ENCODE data around the gene BSDC1.
"Not testable (repeated sequence)": the region's sequence is repeated elsewhere in the genome, so short reads cannot be mapped to it uniquely, and the experiment has no call there.

The BSDC1 gene, protein sequence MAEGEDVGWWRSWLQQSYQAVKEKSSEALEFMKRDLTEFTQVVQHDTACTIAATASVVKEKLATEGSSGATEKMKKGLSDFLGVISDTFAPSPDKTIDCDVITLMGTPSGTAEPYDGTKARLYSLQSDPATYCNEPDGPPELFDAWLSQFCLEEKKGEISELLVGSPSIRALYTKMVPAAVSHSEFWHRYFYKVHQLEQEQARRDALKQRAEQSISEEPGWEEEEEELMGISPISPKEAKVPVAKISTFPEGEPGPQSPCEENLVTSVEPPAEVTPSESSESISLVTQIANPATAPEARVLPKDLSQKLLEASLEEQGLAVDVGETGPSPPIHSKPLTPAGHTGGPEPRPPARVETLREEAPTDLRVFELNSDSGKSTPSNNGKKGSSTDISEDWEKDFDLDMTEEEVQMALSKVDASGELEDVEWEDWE

DNA sequence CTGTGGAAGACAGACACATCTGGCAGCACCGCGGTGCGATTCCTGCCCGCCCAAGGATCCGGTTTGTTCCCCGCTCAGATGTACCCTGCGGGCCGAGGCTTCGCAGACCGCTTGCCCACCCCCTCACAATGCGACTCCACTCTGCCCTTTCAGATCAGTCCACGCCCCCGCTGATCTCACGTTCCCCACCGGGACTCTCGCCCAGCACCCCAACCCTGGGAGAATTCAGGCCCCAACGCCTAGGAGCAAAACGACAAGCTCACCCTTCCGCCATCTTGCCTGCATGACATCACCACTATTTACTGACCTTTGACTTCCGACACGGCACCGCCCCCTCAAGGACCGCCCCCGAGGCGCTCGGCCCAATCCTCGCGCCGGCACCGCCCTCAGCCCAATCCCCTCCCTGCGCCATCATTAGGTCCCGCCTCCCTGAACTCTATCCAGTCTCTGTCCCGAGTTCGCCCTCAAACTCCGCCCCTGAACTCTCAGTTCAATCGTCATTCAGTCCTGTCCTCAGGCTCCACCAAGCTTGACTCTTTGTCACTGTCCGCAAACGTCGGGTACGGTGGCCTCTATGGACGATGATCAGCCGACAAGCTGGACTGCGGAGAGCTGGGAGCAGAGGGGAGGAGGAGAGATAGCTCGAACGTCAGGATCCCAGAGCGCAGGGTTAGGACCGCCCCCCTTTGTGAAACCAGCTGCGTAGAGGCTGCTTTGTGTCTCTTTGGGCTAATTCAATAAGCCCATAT lies at the start of gene BSDC1:
Gene BSDC1, minus strand, starts transcription at position 301 of the 749 bp plus-strand sequence. Its CDS starts 27 bp downstream, at position 274.
- peak; percentile 100 for DNase-seq

DNA sequence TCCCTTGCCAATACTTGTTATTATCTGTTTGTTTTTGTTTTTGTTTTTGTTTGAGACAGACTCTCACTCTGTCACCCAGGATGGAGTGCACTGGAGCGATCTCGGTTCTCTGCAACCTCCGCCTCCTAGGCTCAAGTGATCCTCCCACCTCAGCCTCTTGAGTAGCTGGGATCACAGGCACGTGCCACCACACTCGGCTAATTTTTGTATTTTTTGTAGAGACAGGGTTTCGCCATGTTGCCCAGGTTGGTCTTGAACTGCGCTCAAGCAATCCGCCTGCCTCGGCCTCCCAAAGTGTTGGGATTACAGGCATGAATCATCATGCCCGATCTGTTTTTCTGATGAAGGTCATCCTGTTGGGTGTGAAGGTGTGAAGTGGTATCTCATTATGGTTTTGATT lies 47.2 kb upstream of the BSDC1 start:
- DNase-seq, result not testable (repeated sequence)

DNA sequence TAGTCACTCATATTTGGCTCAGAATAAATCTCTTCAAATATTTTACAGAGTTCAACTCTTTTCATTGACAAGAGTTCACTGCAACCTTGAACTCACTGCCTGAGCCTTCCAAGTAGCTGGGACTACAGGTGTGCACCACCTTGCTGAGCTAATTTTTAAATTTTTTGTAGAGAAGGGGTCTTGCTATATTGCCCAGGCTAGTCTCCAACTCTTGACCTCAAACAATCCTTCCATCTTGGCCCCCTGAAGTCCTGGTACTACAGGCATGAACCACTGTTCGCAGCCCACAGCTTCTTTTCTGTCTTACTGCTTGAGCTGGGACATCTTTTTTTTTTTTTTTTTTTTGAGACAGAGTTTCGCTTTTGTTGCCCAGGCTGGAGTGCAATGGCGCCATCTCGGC lies 44.5 kb upstream of the BSDC1 start:
- DNase-seq, result not testable (repeated sequence)

DNA sequence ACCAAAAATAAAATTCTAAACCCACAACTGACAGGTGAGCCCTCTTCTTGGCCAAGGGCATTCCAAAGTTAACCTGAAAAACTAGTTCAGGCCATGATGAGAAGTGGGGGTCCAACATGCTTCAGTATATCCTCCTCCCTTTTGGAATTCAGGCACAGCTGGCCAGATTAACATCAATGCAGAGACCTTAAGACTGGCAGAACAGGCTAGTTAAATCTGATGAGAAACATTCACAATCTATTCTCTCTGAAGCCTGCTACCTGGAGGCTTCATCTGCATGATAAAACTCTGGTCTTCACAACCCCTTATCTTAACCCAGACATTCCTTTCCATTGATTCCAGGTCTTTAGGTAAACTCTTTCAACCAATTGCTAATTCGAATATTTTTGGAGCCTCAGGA lies 43.9 kb upstream of the BSDC1 start:
- no peak for DNase-seq

DNA sequence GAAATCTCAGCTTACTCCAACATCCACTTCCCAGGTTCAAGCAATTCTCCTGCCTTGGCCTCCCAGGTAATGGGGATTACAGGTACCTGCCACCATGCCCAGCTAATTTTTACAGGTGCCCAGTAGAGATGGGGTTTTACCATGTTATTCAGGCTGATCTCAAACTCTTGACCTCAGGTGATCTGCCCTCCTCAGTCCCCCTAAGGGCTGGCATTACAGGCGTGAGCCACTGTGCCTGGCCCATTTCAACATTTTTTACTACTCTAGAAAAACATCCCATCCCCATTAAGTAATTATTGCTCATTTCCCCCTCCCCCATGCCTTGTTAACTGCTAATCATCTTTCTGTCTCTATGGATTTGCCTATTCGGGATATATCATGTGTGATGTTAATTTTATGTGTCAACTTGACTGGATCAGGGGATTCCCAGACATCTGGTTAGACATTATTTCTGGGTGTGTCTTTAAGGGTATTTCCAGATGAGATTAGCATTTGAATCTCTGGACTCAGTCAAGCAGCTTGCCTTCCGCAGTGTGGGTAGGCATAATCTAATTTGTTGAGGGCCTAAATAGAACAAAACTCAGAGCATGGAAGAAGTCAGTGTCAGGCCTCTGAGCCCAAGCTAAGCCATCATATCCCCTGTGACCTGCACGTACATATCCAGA lies 37.6 kb upstream of the BSDC1 start:
- DNase-seq, result no peak

DNA sequence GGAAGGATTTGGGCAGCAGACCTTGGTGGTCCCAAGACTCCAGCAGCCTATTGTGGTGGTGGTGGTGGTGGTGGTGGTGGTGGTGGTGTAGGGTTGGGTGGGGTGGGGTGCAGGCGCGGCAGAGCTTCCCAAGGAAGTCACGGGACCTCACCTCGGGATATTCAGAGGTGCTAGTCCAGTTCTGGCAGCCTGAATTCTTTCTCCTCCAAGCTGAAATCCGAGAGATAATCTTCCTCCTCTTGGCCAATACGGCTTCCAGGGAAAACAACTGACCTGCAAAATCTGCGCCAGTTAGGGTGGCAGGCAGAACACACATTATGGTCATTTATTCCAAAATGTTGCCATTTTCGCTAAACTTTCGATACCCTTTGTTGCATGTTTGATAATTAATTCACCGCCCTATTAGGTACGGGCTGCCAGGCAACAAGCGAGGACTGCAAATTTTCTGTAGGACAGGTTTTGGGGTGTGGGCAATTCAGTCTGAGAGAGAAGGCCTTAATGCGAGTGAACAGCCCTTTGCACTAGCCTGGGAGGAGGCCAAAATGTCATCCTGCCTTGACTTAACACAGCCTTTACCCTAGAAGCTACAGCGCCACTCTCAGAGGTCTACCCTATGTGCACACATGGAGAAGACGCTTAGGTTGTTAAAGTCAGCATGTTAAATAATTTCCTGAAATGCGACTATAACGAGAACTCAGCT lies 33.2 kb upstream of the BSDC1 start:
- DNase-seq, result no peak

DNA sequence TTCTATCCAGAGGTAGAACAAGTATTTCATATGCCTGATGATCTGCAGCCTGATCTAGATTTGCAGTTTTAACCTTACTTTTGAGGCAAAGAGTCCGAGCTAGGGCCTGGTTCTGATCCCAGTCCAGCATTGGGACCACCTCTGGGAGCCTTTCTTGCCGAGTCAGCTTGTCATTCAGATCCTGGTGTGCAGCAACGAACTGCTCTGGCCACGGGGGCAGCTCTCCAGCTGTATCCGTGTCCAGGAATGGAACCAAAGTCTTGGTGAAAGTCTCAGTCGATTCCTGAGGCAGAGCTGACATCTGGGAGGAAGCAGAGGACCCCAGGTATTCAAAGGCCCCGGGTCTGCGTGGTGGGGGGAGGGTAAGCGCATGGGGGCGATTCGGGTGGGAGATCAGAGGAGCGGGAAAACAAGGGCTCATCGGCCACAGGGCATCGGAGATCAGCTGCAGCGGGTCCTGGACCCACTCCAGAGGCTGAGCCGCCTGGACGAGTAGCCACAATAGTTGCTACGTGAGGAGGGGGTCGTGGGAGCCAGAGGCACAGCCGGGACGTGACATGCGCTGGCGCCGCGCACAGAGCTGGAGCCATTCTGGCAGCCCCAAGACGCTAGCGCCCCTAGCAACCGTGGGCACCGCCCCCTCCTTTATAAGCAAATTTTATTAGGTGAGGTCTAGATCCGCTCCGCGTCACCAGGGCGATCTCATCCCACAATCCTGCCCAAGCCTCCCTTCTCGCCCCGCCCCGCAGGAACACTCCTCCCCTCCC lies 32.4 kb upstream of the BSDC1 start:
- DNase-seq, result no peak

DNA sequence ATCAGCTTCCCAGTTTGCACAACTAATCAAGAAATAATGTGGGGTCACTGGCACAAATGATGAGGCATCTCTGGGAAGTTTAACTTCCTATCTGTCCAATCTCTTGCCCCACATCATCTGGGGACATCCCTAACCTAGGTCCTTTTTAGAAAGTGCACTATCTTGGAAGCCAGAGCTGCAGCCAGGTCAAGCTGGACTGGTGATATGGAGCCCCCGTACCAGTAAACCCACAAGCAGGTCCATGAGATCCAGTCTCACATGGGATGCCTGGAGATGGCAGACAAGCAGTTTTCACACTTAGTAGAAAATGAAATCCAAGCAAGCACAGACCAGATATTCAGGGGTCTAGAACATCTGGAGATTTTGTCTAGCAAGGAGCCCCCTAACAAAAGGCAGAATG lies 27.5 kb upstream of the BSDC1 start:
- DNase-seq, result no peak

DNA sequence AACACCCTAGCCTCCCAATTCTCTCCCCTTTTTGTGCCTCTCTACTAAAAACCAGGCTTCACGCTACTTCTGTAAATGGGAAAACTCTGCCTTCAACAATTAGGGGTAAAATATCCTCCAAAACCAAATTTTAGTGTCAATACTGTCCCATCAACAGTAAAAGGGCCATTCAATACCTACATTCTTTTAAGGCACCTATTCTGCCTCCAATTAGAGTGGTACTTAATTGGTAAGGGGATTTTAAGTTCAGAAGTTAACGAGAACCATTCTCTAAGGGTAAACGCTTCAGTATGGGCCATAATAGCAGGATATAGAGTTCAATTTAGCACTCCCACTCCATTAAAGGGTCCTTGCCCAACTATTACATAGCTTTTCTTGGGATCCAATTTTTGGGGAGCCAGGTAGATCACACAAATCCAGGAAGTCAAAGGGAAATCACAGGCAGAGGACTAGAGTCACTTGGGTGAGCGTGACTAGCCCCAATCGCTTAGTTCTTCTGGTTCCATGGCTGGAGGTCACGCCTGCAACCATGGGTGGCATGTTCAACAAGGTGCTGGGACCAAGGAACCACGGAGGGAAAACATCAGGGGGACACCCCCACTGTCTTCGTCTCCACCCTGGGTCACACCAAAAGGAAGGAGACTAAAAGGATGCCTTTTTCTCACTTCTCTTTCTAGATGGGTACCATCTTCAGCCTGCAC lies 20.1 kb upstream of the BSDC1 start:
- no peak for DNase-seq

DNA sequence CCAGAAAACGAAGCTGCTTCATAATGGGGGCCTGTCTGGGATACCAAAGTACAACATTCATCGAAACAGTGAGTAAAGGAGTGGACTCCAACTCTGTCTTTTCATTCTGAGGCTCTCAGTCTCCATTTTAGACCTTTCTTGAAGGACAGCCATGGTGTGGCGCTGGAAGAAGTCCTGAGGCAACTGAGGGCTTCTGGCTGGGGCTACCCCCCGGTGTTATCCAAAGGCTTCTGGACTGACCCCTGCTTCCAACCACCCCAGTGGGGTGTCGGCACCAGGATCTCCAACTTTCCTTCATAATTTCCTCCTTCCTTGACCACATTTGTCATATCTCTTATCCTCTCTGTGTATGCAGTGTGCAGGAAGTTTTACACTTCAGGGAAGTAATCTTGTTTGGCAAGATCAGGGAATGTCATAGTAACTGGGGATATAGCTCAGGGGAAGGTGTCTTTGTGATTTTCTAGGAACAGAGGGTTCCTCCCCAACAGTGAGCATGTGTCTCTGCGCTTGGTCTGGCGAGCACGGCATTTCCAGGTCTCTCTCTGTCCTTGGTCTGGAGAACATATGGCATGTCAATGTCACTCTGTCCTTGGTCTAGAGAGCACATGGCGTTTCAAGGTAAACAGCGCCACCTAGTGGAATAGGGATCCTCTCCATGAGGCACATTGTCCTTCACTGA lies 19.4 kb upstream of the BSDC1 start:
- DNase-seq, result peak; percentile 94 to 95

DNA sequence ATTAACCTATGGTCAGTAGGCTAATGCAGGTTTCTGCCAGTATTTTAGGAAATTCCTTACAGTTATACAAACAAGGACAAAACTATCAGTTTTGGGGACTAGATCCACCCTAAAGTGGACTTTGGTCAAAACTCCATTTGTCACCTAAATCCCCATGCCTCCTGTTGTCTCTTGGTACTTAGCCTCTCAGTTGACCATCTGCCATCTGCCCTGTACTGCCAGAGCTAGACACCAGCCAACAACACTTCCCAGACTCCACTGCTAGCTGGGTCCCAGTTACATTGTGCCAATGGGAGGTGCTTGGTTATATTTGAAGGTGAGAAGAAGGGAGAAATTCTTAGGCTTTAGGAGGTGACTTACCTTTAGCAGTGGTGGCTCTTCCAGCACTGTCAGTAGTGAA lies 17.0 kb upstream of the BSDC1 start:
- DNase-seq, result peak in 1 of 2 experiments; percentile 23

DNA sequence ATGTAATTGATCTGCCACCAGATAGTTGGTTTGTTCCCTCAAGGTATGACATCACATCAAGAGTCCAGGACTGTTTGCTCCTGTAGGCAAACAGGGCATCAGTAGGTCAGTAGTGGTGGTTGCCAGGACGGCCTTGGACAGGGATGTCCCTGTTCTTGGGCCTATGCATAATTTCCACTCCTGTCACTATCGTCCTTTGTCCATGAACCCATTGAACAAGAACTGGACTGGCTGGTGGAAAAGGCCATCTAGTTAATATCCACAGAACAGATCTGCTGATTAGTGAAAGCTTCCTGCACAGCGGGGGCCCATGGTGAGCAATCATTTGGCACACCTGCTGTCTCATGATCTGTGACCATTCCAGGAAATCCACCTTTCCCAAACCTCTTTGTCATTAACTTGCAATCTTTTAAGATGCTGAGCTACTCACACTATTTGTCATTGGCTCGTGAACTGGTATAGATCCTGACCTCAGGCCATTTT lies 12.4 kb upstream of the BSDC1 start:
- DNase-seq, result no peak

DNA sequence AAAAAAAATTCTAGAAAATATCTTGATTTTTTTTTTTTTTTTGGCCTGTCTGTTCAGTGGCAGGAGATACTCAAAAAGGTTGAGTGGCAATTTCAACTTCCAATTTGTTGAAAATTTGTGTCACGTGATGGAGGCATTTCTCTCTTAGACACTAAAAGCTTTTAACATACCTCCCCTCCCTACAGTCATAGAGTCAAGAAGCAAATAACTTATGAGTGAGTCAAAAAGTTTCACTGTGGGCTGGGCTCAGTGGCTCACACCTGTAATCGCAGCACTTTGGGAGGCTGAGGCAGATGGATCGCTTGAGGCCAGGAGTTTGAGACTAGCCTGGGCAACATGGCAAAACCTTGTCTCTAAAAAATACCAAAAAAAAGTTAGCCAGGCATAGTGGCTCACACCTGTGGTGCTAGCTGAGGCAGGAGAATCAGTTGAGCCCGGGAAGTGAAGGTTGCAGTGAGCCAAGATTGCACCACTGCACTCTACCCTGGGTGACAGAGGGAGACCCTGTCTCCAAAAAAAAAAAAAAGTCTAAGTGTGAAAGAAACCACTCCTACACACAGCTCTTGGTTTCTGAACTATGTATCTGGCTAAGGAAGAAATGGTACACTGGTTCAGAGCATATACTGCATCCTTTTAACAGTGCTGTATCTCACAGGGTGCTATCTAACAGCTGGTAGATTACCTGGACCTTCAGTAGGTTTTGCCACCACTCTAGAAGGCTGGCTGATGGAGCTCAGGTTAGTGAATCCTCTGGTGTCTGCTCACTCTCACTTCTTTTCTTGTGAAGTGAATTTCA lies 11.6 kb upstream of the BSDC1 start:
- no peak for DNase-seq

DNA sequence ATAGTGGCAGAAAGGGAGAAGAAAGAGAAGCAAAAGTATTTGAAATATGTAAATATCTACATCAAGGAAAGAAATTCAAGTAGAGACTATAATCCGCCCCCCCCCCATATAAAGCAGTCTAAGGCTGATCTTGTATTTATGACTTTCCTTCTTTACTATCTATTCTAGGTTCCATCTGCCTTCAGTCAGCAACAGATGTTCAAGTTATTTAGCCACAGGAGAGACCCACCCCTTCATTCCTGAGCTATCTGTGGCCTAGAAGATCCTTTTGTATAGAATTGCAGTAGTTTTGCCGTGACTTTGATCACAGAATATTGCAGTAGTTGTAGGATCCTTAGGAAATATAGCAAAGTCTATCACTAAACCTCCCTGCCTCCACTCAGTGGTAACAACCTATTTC lies 10.7 kb upstream of the BSDC1 start:
- DNase-seq, result no peak

DNA sequence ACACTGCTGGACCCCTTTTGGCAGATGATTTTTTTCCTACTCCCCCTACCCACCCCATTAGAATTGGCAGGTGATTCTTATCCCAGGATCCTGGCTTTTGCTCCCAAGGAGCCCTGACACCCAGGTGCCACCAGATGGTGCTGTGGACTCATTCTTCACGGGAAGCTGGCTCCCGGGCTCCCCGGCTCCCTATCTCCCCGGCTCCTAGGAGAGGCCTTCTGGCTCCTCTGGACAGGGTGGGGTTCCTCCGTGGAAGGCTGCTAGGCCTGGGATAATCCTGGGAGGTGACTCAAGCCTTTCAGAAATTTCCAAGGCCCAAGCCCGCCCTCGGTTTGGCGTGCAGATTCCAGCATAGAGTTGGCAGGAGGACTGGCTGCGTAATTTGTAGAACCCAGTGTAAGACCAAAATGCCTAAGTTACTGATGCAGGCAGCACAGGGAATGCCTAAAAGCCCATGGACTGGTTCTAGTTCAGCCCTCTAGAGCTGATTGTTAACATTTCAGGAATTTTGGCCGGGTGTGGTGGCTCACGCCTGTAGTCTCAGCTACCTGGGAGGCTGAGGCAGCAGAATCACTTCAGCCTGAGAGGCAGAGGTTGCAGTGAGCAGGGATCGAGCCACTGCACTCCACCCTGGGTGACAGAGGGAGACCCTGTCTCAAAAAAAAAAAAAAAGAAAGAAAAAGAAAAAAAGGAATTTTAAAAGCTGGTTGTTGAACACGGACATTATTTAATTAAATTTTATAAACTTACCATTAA lies 6.8 kb upstream of the BSDC1 start:
- peak; percentile 84 to 89 for DNase-seq

DNA sequence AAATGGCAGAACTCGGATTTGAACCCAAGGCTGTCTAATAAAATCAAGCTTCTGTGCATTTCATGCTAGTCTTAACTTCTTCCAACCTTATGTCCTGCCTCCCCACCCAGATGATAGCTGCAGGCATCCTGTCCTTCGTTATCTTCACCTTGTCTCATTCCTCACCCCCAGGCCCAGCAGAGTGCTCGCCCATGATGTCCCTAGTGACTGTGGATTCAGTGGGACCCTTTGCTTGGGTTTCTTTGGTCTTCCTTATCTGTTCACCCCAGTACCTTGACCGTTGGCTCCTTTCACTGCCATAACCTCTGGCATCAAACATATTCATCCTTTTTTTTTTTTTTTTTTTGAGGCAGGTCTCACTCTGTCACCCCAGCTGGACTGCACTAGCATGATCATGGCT lies 5.6 kb upstream of the BSDC1 start:
- no peak for DNase-seq

DNA sequence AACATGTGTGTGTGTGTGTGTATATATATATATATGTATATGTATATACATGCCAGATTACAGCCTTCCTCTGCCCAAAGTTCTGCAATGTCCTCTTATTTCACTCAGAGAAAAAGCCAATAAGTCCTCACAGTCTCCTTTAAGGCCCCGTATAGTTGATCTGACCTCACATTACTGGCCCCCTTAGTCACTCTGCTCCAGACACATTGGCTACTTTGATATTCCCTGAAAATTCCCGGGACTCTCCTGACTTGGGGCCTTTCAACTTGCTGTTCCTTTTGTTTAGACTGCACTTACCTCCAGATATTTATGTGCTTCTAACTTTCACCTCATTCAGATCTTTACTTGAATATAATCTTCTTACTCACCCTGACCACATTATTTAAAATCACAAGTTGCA lies 4.2 kb upstream of the BSDC1 start:
- DNase-seq, result no peak

DNA sequence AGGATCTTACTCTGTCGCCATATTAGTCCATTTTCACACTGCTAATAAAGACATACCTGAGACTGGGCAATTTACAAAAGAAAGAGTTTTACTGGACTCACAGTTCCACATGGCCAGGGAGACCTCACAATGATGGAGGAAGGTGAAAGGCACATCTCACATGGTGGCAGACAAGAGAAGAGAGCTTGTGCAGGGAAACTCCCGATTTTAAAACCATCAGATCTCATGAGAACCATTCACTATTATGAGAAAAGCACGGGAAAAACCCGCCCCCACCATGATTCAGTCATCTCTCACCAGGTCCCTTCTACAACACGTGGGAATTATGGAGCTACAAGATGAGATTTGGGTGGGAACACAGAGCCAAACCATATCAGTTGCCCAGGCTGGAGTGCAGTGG lies 2.3 kb upstream of the BSDC1 start:
- DNase-seq, result not testable (repeated sequence)

DNA sequence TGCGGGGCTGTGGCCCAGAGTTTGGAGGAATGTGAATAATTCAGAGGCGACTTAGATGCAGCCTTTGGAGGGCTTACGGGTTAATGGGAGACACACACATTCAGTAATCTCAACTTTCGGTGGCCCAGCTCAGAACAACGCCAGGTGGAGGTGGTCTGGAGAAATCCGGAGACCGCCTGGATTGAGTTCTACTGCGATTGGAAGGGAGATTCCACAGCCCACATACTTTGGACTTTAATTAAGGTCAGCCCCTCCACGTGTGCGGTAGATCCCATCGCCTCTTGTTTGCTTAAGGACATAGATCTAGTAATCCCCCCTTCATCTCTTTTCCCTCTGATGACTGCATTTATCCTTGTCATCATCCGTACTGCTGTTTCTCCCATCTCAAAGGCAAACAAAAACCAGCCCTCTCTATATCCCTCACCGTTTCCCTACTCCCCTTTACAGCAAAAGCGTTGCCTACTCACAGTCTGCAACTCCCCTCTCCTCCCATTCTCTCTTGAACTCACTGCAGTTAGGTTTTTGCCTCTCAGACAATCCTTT lies 720 bp upstream of the BSDC1 start:
- DNase-seq, result peak; percentile 45 to 59

All from SHP77 (cell line).